NOMO-1 treated with dmso at 0.1 percent for 144 hours (cell line): ENCODE results near the gene SPAG16.
A peak's percentile ranks its signal among the peaks of the same experiment; 100 is the strongest.

ENCODE experiments used
- DNase-seq: peaks from one replicate; lab custom pipeline; 2025; ENCODE audit not compliant: unreplicated experiment; lab: John Stamatoyannopoulos, UW

Gene SPAG16

GRCh38 chr2:213284105-213285090 is at the start of gene SPAG16:
SPAG16 (plus strand) TSS chr2:213284464.
- peak; percentile 94 for DNase-seq

GRCh38 chr2:213234641-213235040 is 49.6 kb upstream of the SPAG16 start:
- DNase-seq, result no peak

GRCh38 chr2:213235741-213236140 is 48.5 kb upstream of the SPAG16 start:
- no peak for DNase-seq

DNA sequence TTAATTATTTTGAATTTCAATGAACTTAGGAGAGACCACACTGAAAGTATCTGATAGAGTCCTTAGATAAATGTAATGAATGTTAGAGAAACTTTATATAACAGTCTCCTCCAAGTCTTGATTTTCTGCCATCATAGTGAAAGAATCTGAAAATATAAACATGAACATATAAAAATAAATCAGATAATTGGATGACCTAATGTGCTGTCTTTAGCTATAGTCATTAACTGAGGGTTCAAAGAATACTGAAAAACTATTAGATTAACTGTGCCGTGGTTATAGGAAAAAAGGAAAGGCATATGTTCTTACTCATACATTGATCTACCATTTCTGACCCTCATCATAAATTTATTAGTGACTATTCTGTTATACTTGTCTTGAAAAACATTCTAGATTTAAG is 47.0 kb upstream of the SPAG16 start:
- no peak for DNase-seq

DNA sequence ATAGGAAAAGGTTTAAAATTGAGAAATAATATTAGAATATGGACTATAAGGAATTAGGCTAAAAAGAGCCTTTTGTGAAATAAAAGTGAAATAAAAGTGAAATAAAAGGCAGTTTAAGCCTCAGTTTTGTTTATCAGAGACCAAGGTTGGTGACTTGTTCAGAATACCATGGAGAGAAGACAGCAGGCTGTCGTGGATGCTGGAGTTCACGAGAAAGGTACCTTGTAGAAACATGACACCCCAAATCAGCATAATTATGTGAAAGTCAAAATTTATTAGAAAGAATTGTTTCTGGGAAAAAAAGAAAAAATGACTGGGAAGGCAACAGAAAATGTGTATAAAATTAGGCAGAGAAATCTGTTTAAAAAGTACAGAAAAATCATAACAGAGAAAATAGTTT is 46.5 kb upstream of the SPAG16 start:
- DNase-seq, result no peak

DNA sequence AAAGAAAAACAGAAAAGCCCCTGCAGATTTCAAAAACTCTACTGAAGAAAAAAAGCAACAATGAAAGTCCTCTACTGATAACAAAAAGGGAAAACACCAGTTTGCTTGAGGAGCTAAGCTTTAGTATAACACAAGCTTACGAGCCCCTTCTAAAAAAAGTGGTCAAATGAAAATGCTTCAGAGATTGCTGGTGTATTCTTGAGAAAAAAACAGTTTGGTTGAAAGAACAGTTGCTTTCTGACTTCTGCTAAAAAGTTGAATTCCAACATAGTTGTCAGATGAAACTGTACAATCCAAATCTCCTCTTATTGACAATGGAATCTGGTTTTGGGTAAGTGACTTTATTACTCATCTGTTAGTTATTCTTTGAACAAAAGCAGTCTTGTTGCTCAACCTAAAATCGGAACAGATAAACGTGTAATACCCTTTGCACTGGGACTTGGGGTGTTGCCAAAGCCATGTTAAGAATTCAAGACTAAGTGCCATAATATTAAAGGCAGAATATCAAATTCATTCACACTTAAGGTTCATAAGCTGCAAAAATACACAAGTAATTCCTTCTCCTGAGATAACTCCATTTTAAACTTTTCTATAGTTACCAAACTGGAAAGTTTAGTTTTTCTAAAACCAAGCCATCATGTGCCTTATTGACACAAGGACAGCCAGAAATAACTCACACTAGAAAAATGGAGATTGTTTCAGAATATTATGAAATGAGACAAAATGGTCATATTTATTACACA is 45.3 kb upstream of the SPAG16 start:
- no peak for DNase-seq

DNA sequence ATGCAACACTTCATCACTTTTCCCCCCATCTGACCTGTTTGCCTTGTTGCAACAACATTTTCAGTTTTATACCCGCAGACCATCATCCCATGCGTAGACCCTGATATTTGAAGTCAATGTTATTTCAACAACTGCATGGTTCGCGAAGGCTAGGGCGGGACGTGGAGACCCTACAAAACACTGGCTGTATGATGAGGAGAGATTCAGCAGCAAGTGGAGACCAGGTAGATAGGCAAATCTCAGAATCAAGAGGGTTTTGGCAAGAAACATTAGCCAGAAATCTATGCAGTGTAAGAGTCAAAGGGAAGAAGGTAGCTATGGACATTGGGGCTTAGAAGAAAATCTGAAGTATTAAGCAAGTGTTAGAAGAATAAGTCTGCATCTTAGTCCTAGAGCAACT is 42.4 kb upstream of the SPAG16 start:
- no peak for DNase-seq

- DNase-seq, result no peak
Measured at GRCh38 chr2:213242653-213243052, 41.6 kb upstream of the SPAG16 start.

DNA sequence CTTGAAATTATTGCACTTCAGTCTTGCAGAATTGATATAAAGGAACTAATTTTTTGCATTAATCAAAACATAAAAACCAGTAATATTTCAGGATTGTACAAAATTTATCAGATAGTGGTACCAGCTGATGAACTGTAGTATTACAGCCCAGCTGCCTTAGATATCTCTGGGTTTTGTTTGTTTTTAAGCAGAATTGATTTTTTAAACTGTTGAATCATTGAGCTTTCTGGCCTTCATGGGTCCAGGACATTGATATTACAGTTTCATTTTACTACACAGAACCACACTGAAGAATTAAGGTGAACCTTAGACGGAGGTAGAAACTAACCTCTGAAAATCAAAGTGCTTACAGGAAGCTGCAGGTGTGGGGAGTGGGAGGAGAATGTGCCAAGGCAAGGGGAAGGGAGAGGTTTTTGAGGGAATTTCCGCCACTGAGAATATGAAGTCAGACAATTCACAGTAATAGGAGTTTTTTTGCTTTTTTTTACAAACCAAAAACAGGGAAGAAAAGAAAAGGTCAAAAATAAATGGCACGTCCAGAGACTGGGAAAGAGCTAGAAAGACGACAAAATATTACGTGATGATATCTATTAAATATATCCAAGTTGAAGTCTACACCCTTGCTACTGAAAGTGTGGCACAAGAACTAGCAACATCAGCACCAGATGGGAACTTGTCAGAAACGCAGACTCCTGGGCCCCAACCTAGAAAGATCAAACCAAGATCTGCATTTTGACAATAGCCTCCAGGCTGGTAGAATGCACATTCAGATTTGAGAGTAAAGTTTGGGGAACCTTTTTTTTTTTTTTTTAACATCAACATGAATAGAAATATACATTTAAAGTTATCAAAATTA is 40.8 kb upstream of the SPAG16 start:
- no peak for DNase-seq

GRCh38 chr2:213246497-213247281 is 37.6 kb upstream of the SPAG16 start:
- DNase-seq, result no peak

DNA sequence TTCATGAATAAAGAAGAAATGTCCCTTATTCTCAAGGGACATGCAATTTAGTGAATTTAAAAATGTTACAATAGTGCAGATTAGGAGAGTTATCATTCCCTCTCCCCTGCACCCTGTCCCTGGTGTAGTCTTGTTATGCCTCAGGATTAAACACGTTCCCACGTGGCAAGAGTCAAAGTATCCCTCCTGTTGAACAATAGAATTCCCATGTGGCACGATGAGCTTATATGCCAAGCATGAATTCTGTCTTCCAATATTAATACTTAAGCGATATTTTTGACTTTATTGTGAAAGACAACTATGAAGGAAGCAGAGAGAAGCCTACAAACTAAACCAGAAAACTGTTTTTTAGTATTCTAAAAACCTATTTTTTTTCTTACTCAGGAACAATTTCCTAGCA is 36.7 kb upstream of the SPAG16 start:
- DNase-seq, result no peak

DNA sequence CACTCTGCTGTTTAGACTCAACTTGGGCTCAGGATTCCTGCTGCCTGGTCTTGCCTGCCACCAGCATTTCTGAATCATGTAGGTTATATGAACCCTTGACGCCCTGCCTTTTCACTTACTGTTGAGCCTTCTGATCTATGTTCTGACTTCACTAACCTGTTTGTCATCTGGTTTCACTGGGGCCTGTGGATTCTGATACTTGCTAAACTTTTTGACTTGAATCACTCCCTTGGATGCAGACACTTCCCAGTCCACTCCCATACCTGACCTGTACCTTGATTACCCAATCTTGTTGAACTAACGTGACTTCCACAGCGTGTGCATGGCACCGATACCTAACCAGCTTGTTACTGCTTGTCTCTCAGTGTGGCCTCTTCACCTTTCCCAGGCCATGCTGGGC is 35.6 kb upstream of the SPAG16 start:
- no peak for DNase-seq

- DNase-seq, result no peak
Measured at GRCh38 chr2:213249502-213249901, 34.8 kb upstream of the SPAG16 start.

- DNase-seq, result no peak
Measured at GRCh38 chr2:213251618-213252017, 32.6 kb upstream of the SPAG16 start.

DNA sequence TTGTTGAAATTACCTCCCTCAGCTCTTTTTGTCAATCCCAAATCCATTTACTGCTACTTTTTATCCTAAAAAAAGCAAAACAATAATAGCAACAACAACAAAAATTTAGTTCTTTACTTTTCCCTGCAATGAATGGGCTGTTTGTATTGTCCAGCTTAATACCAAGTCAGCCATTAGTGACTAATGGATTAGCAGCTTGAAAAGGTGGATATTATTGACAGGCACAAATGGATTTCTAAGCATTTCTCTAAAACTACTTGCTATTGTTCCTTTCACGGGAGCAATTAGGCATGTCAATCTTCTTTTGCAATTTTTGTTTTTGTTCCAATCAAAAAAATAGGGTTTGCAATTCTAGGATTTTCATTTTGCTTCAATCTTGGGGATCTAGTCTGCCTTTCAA is 32.1 kb upstream of the SPAG16 start:
- DNase-seq, result no peak

GRCh38 chr2:213253162-213253561 is 31.1 kb upstream of the SPAG16 start:
- no peak for DNase-seq

DNA sequence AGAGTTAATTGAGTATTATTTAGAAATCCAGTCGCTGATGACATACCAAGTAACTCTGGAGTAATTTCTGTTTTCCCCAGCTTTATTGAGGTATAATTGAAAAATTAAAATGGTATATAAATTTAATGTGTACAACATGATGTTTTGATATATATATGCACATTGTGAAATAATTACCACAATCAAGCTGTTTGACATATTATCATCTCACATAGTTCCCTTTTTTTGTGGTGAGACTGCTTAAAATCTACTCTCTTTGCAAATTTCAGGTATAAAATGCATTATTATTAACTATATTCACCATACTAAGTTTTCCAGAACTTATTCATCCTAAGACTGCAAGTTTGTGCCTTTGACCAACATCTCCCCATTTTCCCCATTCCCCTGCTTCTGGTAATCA is 25.0 kb upstream of the SPAG16 start:
- DNase-seq, result no peak

DNA sequence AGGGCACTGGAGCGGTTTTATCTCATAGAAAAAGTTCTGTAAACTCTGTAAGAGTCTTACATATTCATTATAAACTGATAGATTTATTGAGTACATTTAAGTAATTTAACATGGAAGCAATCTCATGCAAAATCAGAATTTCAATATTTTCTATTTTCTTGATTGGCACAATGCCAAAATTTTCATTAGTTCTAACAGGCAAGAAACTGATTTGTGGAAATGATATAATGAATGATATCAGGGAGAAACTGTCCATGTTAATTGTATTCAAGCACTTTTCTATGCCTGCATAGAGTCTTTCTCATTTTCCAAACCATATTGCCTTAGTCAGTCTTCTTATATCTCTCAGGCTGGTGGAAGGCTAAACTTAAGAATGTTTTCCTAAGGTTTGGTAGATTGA is 23.0 kb upstream of the SPAG16 start:
- no peak for DNase-seq

- no peak for DNase-seq
Measured at GRCh38 chr2:213261715-213262114, 22.5 kb upstream of the SPAG16 start.

GRCh38 chr2:213265679-213266078 is 18.6 kb upstream of the SPAG16 start:
- DNase-seq, result no peak
